Adrenal gland (tissue), 12 donors: ENCODE results near the gene DEPP1. TPM values are rescaled to one million over a fixed set of nuclear protein-coding genes. Genes with fewer than 3 reads are reported as not detected.

Experiments used
- DNase-seq, 7 donors: peaks; one replicate each; pipeline ENCODE4 v3.0.0-alpha.2; 2019 to 2020
- H3K27ac ChIP-seq, 5 donors: fragments of 200-600 bp; sonication (generic) in 4 of 5; 1 replicate in 3 of 5; 2 replicates in 2 of 5; pipeline versions ENCODE4 v1.5.1 to v1.8.0; 2016 to 2020; ENCODE audit warnings: mild to moderate bottlenecking in 1 of 5
- H3K27me3 ChIP-seq: fragments of 200-600 bp; 2 replicates; pipeline ENCODE4 v1.8.0; 2021
- H3K36me3 ChIP-seq, 2 donors: fragments of 200-600 bp; replicated peaks in 1 of 2; 1 replicate in 1 of 2; 2 replicates in 1 of 2; pipeline versions ENCODE4 v1.5.1 to v1.8.0; 2018 to 2022
- H3K4me1 ChIP-seq, 2 donors: fragments of 200-600 bp; replicated peaks in 1 of 2; 1 replicate in 1 of 2; 2 replicates in 1 of 2; pipeline versions ENCODE4 v1.5.1 to v1.8.0; 2018 to 2021
- H3K4me3 ChIP-seq, 4 donors: fragments of 200-600 bp; sonication (generic) in 3 of 4; one replicate each; pipeline ENCODE4 v1.5.1; 2016 to 2018
- H3K9me3 ChIP-seq, 3 donors: fragments of 200-600 bp; sonication (generic) in 1 of 3; replicated peaks in 1 of 3; 1 replicate in 2 of 3; 2 replicates in 1 of 3; pipeline versions ENCODE4 v1.5.1 to v1.8.0; 2016 to 2021
- CTCF ChIP-seq, 6 experiments: fragments of 450-650 bp in 4 of 6; fragments of 200-600 bp in 2 of 6; sonication (generic) in 1 of 6; IDR thresholded peaks; 1 replicate in 5 of 6; 2 replicates in 1 of 6; pipeline versions ENCODE4 v1.5.1 to v1.8.0; 2016 to 2021; ENCODE audit warnings: antibody characterized with exemption in 6 of 6, mild to moderate bottlenecking in 2 of 6, moderate library complexity in 1 of 6
- POLR2A ChIP-seq, 2 donors: fragments of 450-650 bp; IDR thresholded peaks; one replicate each; pipeline ENCODE4 v1.6.1; 2017; ENCODE audit warnings: antibody characterized with exemption in 2 of 2, mild to moderate bottlenecking in 2 of 2, moderate library complexity in 1 of 2
- WGBS, 4 donors: extraction: QIAGEN DNeasy Blood & Tissue Kit in 2 of 4; methylation state at CpG; one replicate each; pipeline versions ENCODE4 v1.1.5 to v1.1.7; 2013 to 2017; 5-methylcytosine and 5-hydroxymethylcytosine counted together
- intact Hi-C, 2 donors: fragments of 100-400 bp; cut with DNase I; formaldehyde crosslinking; loops; one replicate each; pipeline versions ENCODE4 v1.14.1 to v1.15.0; 2022 to 2023
- polyA plus RNA-seq, 3 donors: library from polyadenylated mRNA; stranded (reverse); fragments of 200-250 nt in 2 of 3; fragments of 350-450 nt in 1 of 3; fragmentation: Illumina TruSeq in 1 of 3; extraction: RNeasy Lipid Tissue Mini Kit (QIAGEN cat#74804) in 1 of 3; gene quantifications; one replicate each; pipeline ENCODE4 v1.2.3, GENCODE V29; 2013 to 2014
- total RNA-seq, 9 donors: library from RNA; depleted of rRNA in 4 of 9; stranded (reverse); fragments of >200 nt in 4 of 9; fragments of 120-200 nt in 1 of 9; fragmentation: NEBNext Ultra II Directional in 1 of 9; extraction: Animal tissue kit (Norgen Biotek cat#: 25700) in 1 of 9; gene quantifications; one replicate each; pipeline versions ENCODE4 v1.1.0 to v1.2.4, GENCODE V29; 2013 to 2023
- donor health status: healthy with polysubstance abuse.
- donor health status: Bipolar disorder and iron deficiency.
- donor health status: DM: yes; HTN: yes; CAD: no.
- donor health status: DM: no; HTN: no; CAD: no.
- donor health status: DM: no; HTN: no; CAD: no.
- donor health status: DM: yes; HTN: yes; CAD: no.

DEPP1 gene
- total and polyA plus RNA-seq, 12 donors = 7.4 to 179 (median 53.9) TPM

DNA sequence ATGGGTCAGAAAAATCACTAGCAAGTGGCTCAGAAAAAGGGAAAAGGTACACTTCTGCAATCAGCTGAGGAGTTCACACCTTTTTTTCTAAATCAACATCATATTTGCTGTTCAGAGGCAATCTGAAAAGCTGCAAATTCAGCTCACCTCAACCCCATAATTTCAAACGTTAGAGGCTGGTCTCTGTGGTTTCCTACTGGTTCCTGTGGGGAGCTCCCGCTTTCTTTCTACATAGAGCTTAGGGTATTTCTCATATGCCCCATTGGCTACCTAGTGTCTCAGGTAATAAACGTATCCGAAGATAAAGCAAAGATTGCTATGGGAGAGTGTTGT lies 16.9 kb upstream of the DEPP1 start:
- no peaks in the 10 kb centered on the region for H3K27me3 ChIP-seq
- H3K4me1 ChIP-seq = peaks cover 0 to 42% of the 10 kb centered on the region in 2 donors
- intact Hi-C loops = no loop called here
- TF ChIP-seq CTCF (IDR thresholded peaks at IDR 0.05) (no peak), POLR2A (IDR thresholded peaks at IDR 0.05) (no peak)
- H3K27ac ChIP-seq = peak overlapping the region in 2 of 5 donors; percentile 81 to 90
- DNase-seq = no peak
- peaks cover 0 to 5% of the 10 kb centered on the region in 2 donors for H3K36me3 ChIP-seq
- H3K9me3 ChIP-seq = no peaks in the 10 kb centered on the region
- 52 to 57% (median 52%) methylated on average over 4 of the region's 4 CpGs for WGBS, 4 donors
- H3K4me3 ChIP-seq = no peak overlapping the region

DNA sequence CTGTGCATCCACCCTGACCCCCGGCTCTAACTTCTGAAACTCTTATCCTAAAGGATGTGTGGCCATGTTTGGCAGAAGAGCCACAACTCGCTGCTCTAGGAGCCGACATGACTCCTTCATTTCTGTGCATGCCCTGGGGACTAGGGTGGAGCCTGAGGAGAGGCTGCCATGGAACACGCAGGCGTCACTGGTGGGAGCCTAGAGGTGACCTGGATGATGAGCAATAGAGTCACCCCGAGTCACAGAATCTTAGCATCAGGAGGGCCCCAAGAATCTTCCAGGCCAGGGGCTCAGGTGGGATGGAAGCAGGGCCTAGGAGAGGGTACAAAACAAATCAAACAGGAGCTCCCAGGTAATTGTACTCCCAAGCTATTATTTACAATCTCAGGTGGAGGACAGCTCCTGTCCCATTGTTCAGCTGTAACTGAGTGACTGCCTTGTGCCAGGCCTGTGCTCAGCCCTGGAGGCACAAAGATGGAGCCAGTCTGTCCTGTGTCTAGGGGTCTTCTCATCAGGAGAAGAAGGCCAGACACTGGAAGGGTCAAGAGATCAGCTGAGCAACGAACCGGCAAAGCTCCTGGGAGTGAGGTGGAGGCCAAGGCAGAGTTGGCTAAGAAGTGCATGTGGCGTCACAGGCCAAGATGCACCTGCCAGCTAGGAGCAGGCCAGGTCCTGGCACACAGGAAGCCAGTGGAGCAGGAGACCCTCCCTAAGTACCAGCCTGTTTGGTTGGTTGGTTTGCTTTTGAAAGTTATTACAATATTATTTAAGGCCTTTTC lies 16.3 kb upstream of the DEPP1 start:
- Histone ChIP-seq H3K9me3 (no peaks in the 10 kb centered on the region), H3K4me1 (peaks cover 0 to 36% of the 10 kb centered on the region in 2 donors), H3K27me3 (no peaks in the 10 kb centered on the region), H3K36me3 (peaks cover 0 to 7% of the 10 kb centered on the region in 2 donors), H3K4me3 (no peak overlapping the region), H3K27ac (peak overlapping the region in 2 of 5 donors; percentile 81 to 90)
- intact Hi-C loops = no loop called here
- no peak for TF ChIP-seq POLR2A (IDR thresholded peaks at IDR 0.05)
- TF ChIP-seq CTCF (IDR thresholded peaks at IDR 0.05) = no peak
- no peak for DNase-seq
- WGBS, 4 donors = 76 to 95% (median 88%) methylated on average over 9 of the region's 9 CpGs

- Histone ChIP-seq H3K9me3 (no peaks in the 10 kb centered on the region), H3K4me1 (peaks cover 0 to 32% of the 10 kb centered on the region in 2 donors), H3K4me3 (no peak overlapping the region), H3K36me3 (peaks cover 0 to 8% of the 10 kb centered on the region in 2 donors), H3K27me3 (no peaks in the 10 kb centered on the region), H3K27ac (peak overlapping the region in 2 of 5 donors; percentile 4 to 81)
- no peak for DNase-seq
- TF ChIP-seq POLR2A (IDR thresholded peaks at IDR 0.05) (no peak), CTCF (IDR thresholded peaks at IDR 0.05) (no peak)
- 82 to 89% (median 85%) methylated on average over 11 of the region's 11 CpGs for WGBS, 4 donors
- intact Hi-C loops = no loop called here
Observed at GRCh38 chr10:44993922-44994751, 15.5 kb upstream of the DEPP1 start.

- no peak overlapping the region for H3K4me3 ChIP-seq
- TF ChIP-seq POLR2A (IDR thresholded peaks at IDR 0.05) (no peak), CTCF (IDR thresholded peaks at IDR 0.05) (no peak)
- peak overlapping the region in 2 of 5 donors; percentile 4 to 59 for H3K27ac ChIP-seq
- H3K4me1 ChIP-seq = peaks cover 0 to 31% of the 10 kb centered on the region in 2 donors
- no peaks in the 10 kb centered on the region for H3K9me3 ChIP-seq
- H3K36me3 ChIP-seq = peaks cover 0 to 8% of the 10 kb centered on the region in 2 donors
- 95 to 100% (median 97%) methylated on average over 4 to 14 of the region's 14 CpGs for WGBS, 4 donors
- intact Hi-C loops = no loop called here
- no peak for DNase-seq
- H3K27me3 ChIP-seq = no peaks in the 10 kb centered on the region
Observed at GRCh38 chr10:44993226-44993921, 14.8 kb upstream of the DEPP1 start.
